Peyer's patch (tissue), 4 donors: ENCODE measurements around the gene IL36G.

Experiments
- POLR2A ChIP-seq, 2 donors: fragments of 450-650 bp; IDR thresholded peaks; one replicate each; pipeline ENCODE4 v1.5.1; 2017; ENCODE audit warnings: antibody characterized with exemption in 2 of 2, mild to moderate bottlenecking in 2 of 2, moderate library complexity in 2 of 2
- TF ChIP-seq, protein P1 (sequence below), 6 experiments: fragments of 450-650 bp in 4 of 6; fragments of 200-600 bp in 2 of 6; sonication (generic) in 1 of 6; IDR thresholded peaks; one replicate each; pipeline ENCODE4 v1.5.1; 2017 to 2019; ENCODE audit warnings: antibody characterized with exemption in 6 of 6, mild to moderate bottlenecking in 3 of 6, moderate library complexity in 1 of 6

GRCh38 chr2:112936927-112937232, 40.9 kb upstream of the IL36G start:
- TF ChIP-seq POLR2A (IDR thresholded peaks at IDR 0.05) = no peak
- TF ChIP-seq, protein P1, sequence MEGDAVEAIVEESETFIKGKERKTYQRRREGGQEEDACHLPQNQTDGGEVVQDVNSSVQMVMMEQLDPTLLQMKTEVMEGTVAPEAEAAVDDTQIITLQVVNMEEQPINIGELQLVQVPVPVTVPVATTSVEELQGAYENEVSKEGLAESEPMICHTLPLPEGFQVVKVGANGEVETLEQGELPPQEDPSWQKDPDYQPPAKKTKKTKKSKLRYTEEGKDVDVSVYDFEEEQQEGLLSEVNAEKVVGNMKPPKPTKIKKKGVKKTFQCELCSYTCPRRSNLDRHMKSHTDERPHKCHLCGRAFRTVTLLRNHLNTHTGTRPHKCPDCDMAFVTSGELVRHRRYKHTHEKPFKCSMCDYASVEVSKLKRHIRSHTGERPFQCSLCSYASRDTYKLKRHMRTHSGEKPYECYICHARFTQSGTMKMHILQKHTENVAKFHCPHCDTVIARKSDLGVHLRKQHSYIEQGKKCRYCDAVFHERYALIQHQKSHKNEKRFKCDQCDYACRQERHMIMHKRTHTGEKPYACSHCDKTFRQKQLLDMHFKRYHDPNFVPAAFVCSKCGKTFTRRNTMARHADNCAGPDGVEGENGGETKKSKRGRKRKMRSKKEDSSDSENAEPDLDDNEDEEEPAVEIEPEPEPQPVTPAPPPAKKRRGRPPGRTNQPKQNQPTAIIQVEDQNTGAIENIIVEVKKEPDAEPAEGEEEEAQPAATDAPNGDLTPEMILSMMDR (IDR thresholded peaks at IDR 0.05) = no peak
